Measurements from ENCODE around the gene UNKL.

- TF ChIP-seq, protein P1, sequence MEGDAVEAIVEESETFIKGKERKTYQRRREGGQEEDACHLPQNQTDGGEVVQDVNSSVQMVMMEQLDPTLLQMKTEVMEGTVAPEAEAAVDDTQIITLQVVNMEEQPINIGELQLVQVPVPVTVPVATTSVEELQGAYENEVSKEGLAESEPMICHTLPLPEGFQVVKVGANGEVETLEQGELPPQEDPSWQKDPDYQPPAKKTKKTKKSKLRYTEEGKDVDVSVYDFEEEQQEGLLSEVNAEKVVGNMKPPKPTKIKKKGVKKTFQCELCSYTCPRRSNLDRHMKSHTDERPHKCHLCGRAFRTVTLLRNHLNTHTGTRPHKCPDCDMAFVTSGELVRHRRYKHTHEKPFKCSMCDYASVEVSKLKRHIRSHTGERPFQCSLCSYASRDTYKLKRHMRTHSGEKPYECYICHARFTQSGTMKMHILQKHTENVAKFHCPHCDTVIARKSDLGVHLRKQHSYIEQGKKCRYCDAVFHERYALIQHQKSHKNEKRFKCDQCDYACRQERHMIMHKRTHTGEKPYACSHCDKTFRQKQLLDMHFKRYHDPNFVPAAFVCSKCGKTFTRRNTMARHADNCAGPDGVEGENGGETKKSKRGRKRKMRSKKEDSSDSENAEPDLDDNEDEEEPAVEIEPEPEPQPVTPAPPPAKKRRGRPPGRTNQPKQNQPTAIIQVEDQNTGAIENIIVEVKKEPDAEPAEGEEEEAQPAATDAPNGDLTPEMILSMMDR (IDR thresholded peaks at IDR 0.05; ENCODE audit: insufficient read depth, low read length, poor library complexity, severe bottlenecking): no peak
- TF ChIP-seq EZH2phosphoT487 (conservative IDR thresholded peaks at IDR 0.05; ENCODE audit: low read length): no peak
Observed at GRCh38 chr16:1442697-1443096, 28.2 kb upstream of the UNKL start.
